WI38 (cell line): Measurements from ENCODE around the gene SNUPN.
"Not testable (repeated sequence)": the region's sequence is repeated elsewhere in the genome, so short reads cannot be mapped to it uniquely, and the experiment has no call there.

Source experiments
- H3K4me3 ChIP-seq: 2 replicates; pipeline ENCODE4 v1.5.1; 2011; ENCODE audit warnings: low read depth, mild to moderate bottlenecking, control low read depth, low read length
- CTCF ChIP-seq: IDR thresholded peaks from 2 replicates; pipeline ENCODE4 v1.5.1; 2012; ENCODE audit warnings: low read depth, mild to moderate bottlenecking, control low read depth, low read length

The SNUPN gene

GRCh38 chr15:75589071-75589470 lies 36.5 kb downstream of the SNUPN start:
- TF ChIP-seq CTCF = no peak
- H3K4me3 ChIP-seq = no peak overlapping the region

- not testable (repeated sequence) for H3K4me3 ChIP-seq
Observed at GRCh38 chr15:75586422-75586821, 39.1 kb downstream of the SNUPN start.

GRCh38 chr15:75584121-75584520 lies 41.4 kb downstream of the SNUPN start:
- H3K4me3 ChIP-seq = no peak overlapping the region
- TF ChIP-seq CTCF = no peak

GRCh38 chr15:75583701-75584100 lies 41.8 kb downstream of the SNUPN start:
- TF ChIP-seq CTCF = no peak
- no peak overlapping the region for H3K4me3 ChIP-seq

GRCh38 chr15:75582943-75583342 lies 42.6 kb downstream of the SNUPN start:
- H3K4me3 ChIP-seq = not testable (repeated sequence)

- TF ChIP-seq CTCF = 0 out of 2 replicates have a peak, but pooled peaks have one; percentile 31
- peak within 1 kb of the TSS; percentile 87 for H3K4me3 ChIP-seq
Observed at GRCh38 chr15:75578948-75579920, 46.3 kb downstream of the SNUPN start, which contains the start of gene PTPN9. TSS of gene PTPN9 (minus strand) at chr15:75579315. CDS start at chr15:75578776, 539 bp downstream.

- no peak for TF ChIP-seq CTCF
- H3K4me3 ChIP-seq = peak overlapping the region; percentile 87
Observed at GRCh38 chr15:75578173-75578947, 47.2 kb downstream of the SNUPN start.

- TF ChIP-seq CTCF = no peak
- H3K4me3 ChIP-seq = peak overlapping the region; percentile 87
Observed at GRCh38 chr15:75577401-75578172, 47.9 kb downstream of the SNUPN start.
